ENCODE measurements around the gene SLX4IP. TPM values are rescaled to one million over a fixed set of nuclear protein-coding genes. Genes with fewer than 3 reads are reported as not detected.

SLX4IP gene
- polyA plus RNA-seq, 2 donors = 1.2 to 4.4 TPM

- Histone ChIP-seq H3K27me3 (ENCODE audit: control insufficient read depth in 1 of 2, insufficient read depth in 2 of 2, low read length in 2 of 2) (no peaks in the 10 kb centered on the region), H3K9me3 (ENCODE audit: control insufficient read depth in 2 of 2, insufficient read depth in 1 of 2, low read depth in 1 of 2, low read length in 1 of 2) (no peaks in the 10 kb centered on the region), H3K36me3 (ENCODE audit: control insufficient read depth in 2 of 2, insufficient read depth in 2 of 2, low read length in 1 of 2) (no peaks in the 10 kb centered on the region), H3K27ac (ENCODE audit: low read depth in 2 of 2, low read length in 1 of 2) (no peak overlapping the region), H3K4me3 (ENCODE audit: low read depth in 1 of 2, low read length in 2 of 2) (no peak overlapping the region), H3K4me1 (ENCODE audit: control insufficient read depth in 2 of 2, insufficient read depth in 2 of 2, low read length in 1 of 2) (peaks cover 5 to 6% of the 10 kb centered on the region in 2 donors)
- WGBS, 2 donors = 51 to 79% methylated on average over 1 of the region's 1 CpG
Measured at GRCh38 chr20:10521836-10522235, 86.7 kb downstream of the SLX4IP start.

DNA sequence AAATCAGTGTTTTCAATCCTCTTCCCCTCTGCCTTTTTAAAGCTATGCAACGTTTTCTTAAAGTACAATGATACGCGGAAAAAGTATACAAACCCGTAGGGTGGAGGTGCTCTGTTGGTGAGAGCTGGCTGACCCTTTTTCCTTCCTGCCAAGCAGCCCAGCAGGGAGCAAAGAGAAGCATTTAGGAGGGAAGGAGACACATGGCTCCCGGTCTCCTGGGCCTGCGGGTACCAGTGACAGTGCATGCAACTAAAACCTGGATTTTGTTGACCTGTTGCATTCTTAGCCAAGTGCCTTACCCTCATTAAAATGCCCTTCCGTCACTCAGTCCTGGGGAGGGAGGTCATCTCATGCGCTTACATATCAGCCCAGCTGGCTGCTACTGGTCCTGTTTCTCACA is 87.2 kb downstream of the SLX4IP start:
- WGBS, 2 donors = 84 to 88% methylated on average over 8 of the region's 8 CpGs
- H3K4me1 ChIP-seq (ENCODE audit: control insufficient read depth in 2 of 2, insufficient read depth in 2 of 2, low read length in 1 of 2) = peaks cover 5 to 6% of the 10 kb centered on the region in 2 donors
- H3K36me3 ChIP-seq (ENCODE audit: control insufficient read depth in 2 of 2, insufficient read depth in 2 of 2, low read length in 1 of 2) = no peaks in the 10 kb centered on the region
- H3K4me3 ChIP-seq (ENCODE audit: low read depth in 1 of 2, low read length in 2 of 2) = no peak overlapping the region
- H3K27me3 ChIP-seq (ENCODE audit: control insufficient read depth in 1 of 2, insufficient read depth in 2 of 2, low read length in 2 of 2) = no peaks in the 10 kb centered on the region
- no peaks in the 10 kb centered on the region for H3K9me3 ChIP-seq (ENCODE audit: control insufficient read depth in 2 of 2, insufficient read depth in 1 of 2, low read depth in 1 of 2, low read length in 1 of 2)
- H3K27ac ChIP-seq (ENCODE audit: low read depth in 2 of 2, low read length in 1 of 2) = no peak overlapping the region

DNA sequence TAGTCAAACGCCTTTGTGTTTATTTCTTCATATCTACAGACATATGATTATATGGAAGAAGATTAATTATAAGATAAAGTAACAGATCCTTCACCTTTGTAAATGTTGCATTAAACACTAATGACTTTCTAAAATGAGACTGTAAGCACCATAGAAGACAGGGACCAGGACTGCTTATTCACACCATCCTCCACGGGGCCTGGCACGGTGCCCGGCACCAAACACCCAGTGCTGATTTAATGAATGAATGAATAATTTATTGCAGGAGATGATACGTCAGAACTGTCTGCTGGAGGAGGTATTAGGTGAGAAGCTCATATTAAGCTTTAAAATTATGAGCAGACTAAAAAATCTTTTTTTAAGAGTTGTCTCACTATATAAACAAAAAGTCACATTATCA is 88.3 kb downstream of the SLX4IP start:
- no peaks in the 10 kb centered on the region for H3K9me3 ChIP-seq (ENCODE audit: control insufficient read depth in 2 of 2, insufficient read depth in 1 of 2, low read depth in 1 of 2, low read length in 1 of 2)
- H3K27me3 ChIP-seq (ENCODE audit: control insufficient read depth in 1 of 2, insufficient read depth in 2 of 2, low read length in 2 of 2) = no peaks in the 10 kb centered on the region
- H3K27ac ChIP-seq (ENCODE audit: low read depth in 2 of 2, low read length in 1 of 2) = peak overlapping the region in 1 of 2 donors; percentile 37
- peaks cover 5 to 6% of the 10 kb centered on the region in 2 donors for H3K4me1 ChIP-seq (ENCODE audit: control insufficient read depth in 2 of 2, insufficient read depth in 2 of 2, low read length in 1 of 2)
- no peaks in the 10 kb centered on the region for H3K36me3 ChIP-seq (ENCODE audit: control insufficient read depth in 2 of 2, insufficient read depth in 2 of 2, low read length in 1 of 2)
- H3K4me3 ChIP-seq (ENCODE audit: low read depth in 1 of 2, low read length in 2 of 2) = no peak overlapping the region
- WGBS, 2 donors = 52 to 65% methylated on average over 5 of the region's 5 CpGs

- Histone ChIP-seq H3K27me3 (ENCODE audit: control insufficient read depth in 1 of 2, insufficient read depth in 2 of 2, low read length in 2 of 2) (no peaks in the 10 kb centered on the region), H3K27ac (ENCODE audit: low read depth in 2 of 2, low read length in 1 of 2) (peak overlapping the region; percentile 53 to 80), H3K9me3 (ENCODE audit: control insufficient read depth in 2 of 2, insufficient read depth in 1 of 2, low read depth in 1 of 2, low read length in 1 of 2) (no peaks in the 10 kb centered on the region), H3K4me3 (ENCODE audit: low read depth in 1 of 2, low read length in 2 of 2) (no peak overlapping the region), H3K36me3 (ENCODE audit: control insufficient read depth in 2 of 2, insufficient read depth in 2 of 2, low read length in 1 of 2) (no peaks in the 10 kb centered on the region), H3K4me1 (ENCODE audit: control insufficient read depth in 2 of 2, insufficient read depth in 2 of 2, low read length in 1 of 2) (peaks cover 5 to 6% of the 10 kb centered on the region in 2 donors)
- 59 to 68% methylated on average over 10 of the region's 10 CpGs for WGBS, 2 donors
Measured at GRCh38 chr20:10524034-10524476, 89.0 kb downstream of the SLX4IP start.

GRCh38 chr20:10524643-10525042 is 89.5 kb downstream of the SLX4IP start:
- Histone ChIP-seq H3K9me3 (ENCODE audit: control insufficient read depth in 2 of 2, insufficient read depth in 1 of 2, low read depth in 1 of 2, low read length in 1 of 2) (no peaks in the 10 kb centered on the region), H3K27ac (ENCODE audit: low read depth in 2 of 2, low read length in 1 of 2) (peak overlapping the region in 1 of 2 donors; percentile 53), H3K4me1 (ENCODE audit: control insufficient read depth in 2 of 2, insufficient read depth in 2 of 2, low read length in 1 of 2) (peaks cover 5 to 6% of the 10 kb centered on the region in 2 donors), H3K4me3 (ENCODE audit: low read depth in 1 of 2, low read length in 2 of 2) (no peak overlapping the region), H3K27me3 (ENCODE audit: control insufficient read depth in 1 of 2, insufficient read depth in 2 of 2, low read length in 2 of 2) (no peaks in the 10 kb centered on the region), H3K36me3 (ENCODE audit: control insufficient read depth in 2 of 2, insufficient read depth in 2 of 2, low read length in 1 of 2) (no peaks in the 10 kb centered on the region)
- WGBS, 2 donors = 54 to 65% methylated on average over 4 of the region's 4 CpGs

- H3K9me3 ChIP-seq (ENCODE audit: control insufficient read depth in 2 of 2, insufficient read depth in 1 of 2, low read depth in 1 of 2, low read length in 1 of 2) = no peaks in the 10 kb centered on the region
- no peaks in the 10 kb centered on the region for H3K36me3 ChIP-seq (ENCODE audit: control insufficient read depth in 2 of 2, insufficient read depth in 2 of 2, low read length in 1 of 2)
- H3K27me3 ChIP-seq (ENCODE audit: control insufficient read depth in 1 of 2, insufficient read depth in 2 of 2, low read length in 2 of 2) = no peaks in the 10 kb centered on the region
- H3K4me3 ChIP-seq (ENCODE audit: low read depth in 1 of 2, low read length in 2 of 2) = no peak overlapping the region
- H3K4me1 ChIP-seq (ENCODE audit: control insufficient read depth in 2 of 2, insufficient read depth in 2 of 2, low read length in 1 of 2) = peaks cover 5 to 6% of the 10 kb centered on the region in 2 donors
- WGBS, 2 donors = 95 to 97% methylated on average over 3 of the region's 3 CpGs
- H3K27ac ChIP-seq (ENCODE audit: low read depth in 2 of 2, low read length in 1 of 2) = no peak overlapping the region
Measured at GRCh38 chr20:10527781-10528180, 92.7 kb downstream of the SLX4IP start.

DNA sequence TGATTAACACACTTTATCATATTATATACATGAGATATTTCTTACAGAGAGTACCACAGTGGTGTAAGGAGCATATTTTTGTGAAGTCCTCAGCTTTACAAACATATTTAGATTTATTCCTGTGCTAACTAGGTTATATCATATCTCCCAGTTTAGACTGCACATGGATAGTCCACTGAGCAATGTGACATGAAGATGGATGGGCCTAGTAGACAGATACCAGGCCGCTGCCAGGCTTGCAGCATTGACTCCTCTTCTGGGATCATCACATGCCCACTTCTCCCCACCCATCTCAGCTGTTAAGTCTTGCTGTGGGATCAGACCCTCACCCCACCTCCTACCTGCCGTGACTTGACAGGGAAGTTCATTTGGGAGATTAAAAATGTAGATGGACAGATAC is 95.8 kb downstream of the SLX4IP start:
- Histone ChIP-seq H3K27ac (ENCODE audit: low read depth in 2 of 2, low read length in 1 of 2) (no peak overlapping the region), H3K36me3 (ENCODE audit: control insufficient read depth in 2 of 2, insufficient read depth in 2 of 2, low read length in 1 of 2) (no peaks in the 10 kb centered on the region), H3K4me1 (ENCODE audit: control insufficient read depth in 2 of 2, insufficient read depth in 2 of 2, low read length in 1 of 2) (peaks cover 0 to 3% of the 10 kb centered on the region in 2 donors), H3K4me3 (ENCODE audit: low read depth in 1 of 2, low read length in 2 of 2) (no peak overlapping the region), H3K27me3 (ENCODE audit: control insufficient read depth in 1 of 2, insufficient read depth in 2 of 2, low read length in 2 of 2) (no peaks in the 10 kb centered on the region), H3K9me3 (ENCODE audit: control insufficient read depth in 2 of 2, insufficient read depth in 1 of 2, low read depth in 1 of 2, low read length in 1 of 2) (no peaks in the 10 kb centered on the region)
- 96 to 98% methylated on average over 2 of the region's 2 CpGs for WGBS, 2 donors

- no peak overlapping the region for H3K27ac ChIP-seq (ENCODE audit: low read depth in 2 of 2, low read length in 1 of 2)
- no peak overlapping the region for H3K4me3 ChIP-seq (ENCODE audit: low read depth in 1 of 2, low read length in 2 of 2)
- peaks cover 0 to 3% of the 10 kb centered on the region in 2 donors for H3K4me1 ChIP-seq (ENCODE audit: control insufficient read depth in 2 of 2, insufficient read depth in 2 of 2, low read length in 1 of 2)
- H3K27me3 ChIP-seq (ENCODE audit: control insufficient read depth in 1 of 2, insufficient read depth in 2 of 2, low read length in 2 of 2) = no peaks in the 10 kb centered on the region
- no peaks in the 10 kb centered on the region for H3K36me3 ChIP-seq (ENCODE audit: control insufficient read depth in 2 of 2, insufficient read depth in 2 of 2, low read length in 1 of 2)
- 81 to 85% methylated on average over 3 of the region's 3 CpGs for WGBS, 2 donors
- H3K9me3 ChIP-seq (ENCODE audit: control insufficient read depth in 2 of 2, insufficient read depth in 1 of 2, low read depth in 1 of 2, low read length in 1 of 2) = no peaks in the 10 kb centered on the region
Measured at GRCh38 chr20:10531848-10532247, 96.7 kb downstream of the SLX4IP start.

DNA sequence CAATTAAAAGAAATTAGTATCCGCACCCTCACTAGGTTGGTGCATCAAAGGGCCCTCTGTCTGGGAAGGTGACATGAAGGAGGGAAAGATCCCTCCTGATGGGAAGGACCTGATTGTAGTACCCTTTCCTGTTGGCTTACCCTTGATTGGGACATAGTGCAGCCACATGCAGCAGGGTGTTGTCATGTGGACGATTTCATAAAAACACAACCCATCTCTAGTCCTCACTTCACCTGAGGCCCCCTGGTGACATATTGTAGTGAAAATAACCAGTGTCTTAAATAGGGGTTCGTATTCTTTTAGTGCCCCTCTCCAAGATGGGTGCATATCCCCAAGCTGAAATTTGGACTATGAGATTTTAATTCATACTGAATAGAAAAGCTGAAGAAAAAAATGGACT is 97.3 kb downstream of the SLX4IP start:
- Histone ChIP-seq H3K4me3 (ENCODE audit: low read depth in 1 of 2, low read length in 2 of 2) (no peak overlapping the region), H3K27me3 (ENCODE audit: control insufficient read depth in 1 of 2, insufficient read depth in 2 of 2, low read length in 2 of 2) (no peaks in the 10 kb centered on the region), H3K27ac (ENCODE audit: low read depth in 2 of 2, low read length in 1 of 2) (no peak overlapping the region), H3K9me3 (ENCODE audit: control insufficient read depth in 2 of 2, insufficient read depth in 1 of 2, low read depth in 1 of 2, low read length in 1 of 2) (no peaks in the 10 kb centered on the region), H3K4me1 (ENCODE audit: control insufficient read depth in 2 of 2, insufficient read depth in 2 of 2, low read length in 1 of 2) (peaks cover 0 to 3% of the 10 kb centered on the region in 2 donors), H3K36me3 (ENCODE audit: control insufficient read depth in 2 of 2, insufficient read depth in 2 of 2, low read length in 1 of 2) (no peaks in the 10 kb centered on the region)
- 85 to 89% methylated on average over 3 of the region's 3 CpGs for WGBS, 2 donors

DNA sequence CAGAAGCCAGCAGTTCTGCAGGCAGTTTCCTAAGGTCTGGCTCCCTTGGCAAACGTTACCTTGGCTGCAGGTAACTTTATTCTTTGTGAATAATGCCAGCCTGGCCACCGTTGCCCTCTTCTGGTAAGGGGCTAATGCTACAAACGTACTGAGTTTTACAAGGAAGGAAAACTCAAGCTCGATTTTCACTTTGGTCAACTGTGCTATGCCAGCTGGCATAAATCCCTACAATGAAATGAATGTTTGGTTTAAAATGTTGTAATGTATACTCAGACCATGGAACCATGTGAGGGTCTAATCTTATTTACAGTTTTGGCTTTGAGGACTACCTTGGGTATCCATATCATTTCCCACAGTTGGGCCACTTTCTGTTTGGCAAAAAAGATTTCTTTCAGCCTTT is 101.4 kb downstream of the SLX4IP start:
- H3K9me3 ChIP-seq (ENCODE audit: control insufficient read depth in 2 of 2, insufficient read depth in 1 of 2, low read depth in 1 of 2, low read length in 1 of 2) = no peaks in the 10 kb centered on the region
- no peaks in the 10 kb centered on the region for H3K27me3 ChIP-seq (ENCODE audit: control insufficient read depth in 1 of 2, insufficient read depth in 2 of 2, low read length in 2 of 2)
- no peak overlapping the region for H3K27ac ChIP-seq (ENCODE audit: low read depth in 2 of 2, low read length in 1 of 2)

More for the DNA sequence above, 101.4 kb downstream of the SLX4IP start:
- H3K36me3 ChIP-seq (ENCODE audit: control insufficient read depth in 2 of 2, insufficient read depth in 2 of 2, low read length in 1 of 2) = no peaks in the 10 kb centered on the region
- peaks cover 0 to 3% of the 10 kb centered on the region in 2 donors for H3K4me1 ChIP-seq (ENCODE audit: control insufficient read depth in 2 of 2, insufficient read depth in 2 of 2, low read length in 1 of 2)
- H3K4me3 ChIP-seq (ENCODE audit: low read depth in 1 of 2, low read length in 2 of 2) = no peak overlapping the region
- WGBS, 2 donors = 17 to 18% methylated on average over 4 of the region's 4 CpGs
